ENCODE results near the gene TLE2.

- no peak for TF ChIP-seq CTCF (IDR thresholded peaks at IDR 0.05; ENCODE audit: borderline replicate concordance, extremely low read depth, low read length, poor library complexity, severe bottlenecking)
- TF ChIP-seq EZH2 (IDR thresholded peaks at IDR 0.05; ENCODE audit: borderline replicate concordance, low read depth, low read length, severe bottlenecking), result peak; percentile 74
These were observed 595 bp downstream of the TLE2 start for GRCh38 chr19:3028305-3029064.

All from DND-41 (cell line).